ENCODE measurements around the gene FTCD.
"Not testable (repeated sequence)": the region's sequence is repeated elsewhere in the genome, so short reads cannot be mapped to it uniquely, and the experiment has no call there.

FTCD gene

GRCh38 chr21:46171585-46171984, 16.2 kb upstream of the FTCD start:
- DNase-seq = no peak

DNA sequence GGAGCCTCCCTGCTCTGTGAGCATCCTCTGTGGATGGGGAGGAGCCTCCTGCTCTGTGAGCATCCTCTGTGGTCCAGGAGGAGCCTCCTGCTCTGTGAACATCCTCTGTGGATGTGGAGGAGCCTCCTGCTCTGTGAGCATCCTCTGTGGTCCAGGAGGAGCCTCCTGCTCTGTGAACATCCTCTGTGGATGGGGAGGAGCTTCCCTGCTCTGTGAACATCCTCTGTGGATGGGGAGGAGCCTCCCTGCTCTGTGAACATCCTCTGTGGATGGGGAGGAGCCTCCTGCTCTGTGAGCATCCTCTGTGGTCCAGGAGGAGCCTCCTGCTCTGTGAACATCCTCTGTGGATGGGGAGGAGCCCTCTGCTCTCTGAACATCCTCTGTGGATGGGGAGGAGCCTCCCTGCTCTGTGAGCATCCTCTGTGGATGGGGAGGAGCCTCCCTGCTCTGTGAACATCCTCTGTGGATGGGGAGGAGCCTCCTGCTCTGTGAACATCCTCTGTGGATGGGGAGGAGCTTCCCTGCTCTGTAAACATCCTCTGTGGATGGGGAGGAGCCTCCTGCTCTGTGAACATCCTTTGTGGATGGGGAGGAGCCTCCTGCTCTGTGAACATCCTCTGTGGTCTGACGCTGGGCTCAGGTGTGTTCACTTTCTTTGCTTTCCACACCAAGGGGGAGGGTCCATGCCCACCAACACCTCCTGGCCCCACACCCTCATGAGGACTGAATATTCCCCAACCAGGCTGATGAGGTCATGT, 15.2 kb upstream of the FTCD start:
- not testable (repeated sequence) for DNase-seq

GRCh38 chr21:46168659-46169386, 13.4 kb upstream of the FTCD start:
- no peak for DNase-seq

DNA sequence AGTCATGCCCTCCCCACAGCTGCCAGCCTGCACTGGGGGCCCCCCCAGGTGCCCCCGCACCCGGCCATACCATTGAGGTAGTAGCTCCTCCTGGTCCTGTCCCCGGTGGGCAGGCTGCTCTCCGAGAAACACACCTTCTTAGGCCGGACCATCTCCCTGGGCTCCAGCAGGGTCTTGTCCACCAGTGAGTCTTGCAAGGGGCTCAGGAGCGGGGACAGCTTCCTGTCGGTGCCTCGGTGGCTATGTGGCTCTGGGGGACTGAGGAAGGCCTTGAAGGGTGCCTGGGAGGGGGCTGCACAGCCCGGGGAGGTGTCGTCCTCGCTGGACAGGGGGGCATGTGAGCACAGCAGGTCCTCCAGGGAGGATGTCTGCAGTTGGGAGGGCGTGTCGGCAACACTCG, 12.9 kb upstream of the FTCD start:
- no peak for DNase-seq

DNA sequence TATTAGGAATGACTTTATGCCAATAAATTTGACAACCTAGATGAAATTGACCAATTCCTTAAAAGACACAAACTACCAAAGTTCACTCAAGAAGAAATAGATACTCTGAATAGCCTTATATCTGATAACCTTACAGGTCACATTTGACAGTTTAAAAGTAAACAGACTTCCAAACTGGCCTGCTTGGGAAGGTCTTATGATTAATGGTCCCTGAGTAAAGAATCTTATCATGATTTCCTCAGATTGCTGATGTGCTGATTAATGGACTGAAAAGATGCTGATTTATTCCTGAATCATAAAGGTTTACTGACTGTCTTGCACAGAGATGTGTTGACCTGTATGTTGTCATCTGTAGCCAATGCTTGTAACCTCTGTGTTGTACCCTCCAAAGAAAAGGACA, 9.7 kb upstream of the FTCD start:
- no peak for DNase-seq

- no peak for DNase-seq
Measured at GRCh38 chr21:46163380-46163779, 8.0 kb upstream of the FTCD start.

- DNase-seq = no peak
Measured at GRCh38 chr21:46161633-46162592, 6.5 kb upstream of the FTCD start.

DNA sequence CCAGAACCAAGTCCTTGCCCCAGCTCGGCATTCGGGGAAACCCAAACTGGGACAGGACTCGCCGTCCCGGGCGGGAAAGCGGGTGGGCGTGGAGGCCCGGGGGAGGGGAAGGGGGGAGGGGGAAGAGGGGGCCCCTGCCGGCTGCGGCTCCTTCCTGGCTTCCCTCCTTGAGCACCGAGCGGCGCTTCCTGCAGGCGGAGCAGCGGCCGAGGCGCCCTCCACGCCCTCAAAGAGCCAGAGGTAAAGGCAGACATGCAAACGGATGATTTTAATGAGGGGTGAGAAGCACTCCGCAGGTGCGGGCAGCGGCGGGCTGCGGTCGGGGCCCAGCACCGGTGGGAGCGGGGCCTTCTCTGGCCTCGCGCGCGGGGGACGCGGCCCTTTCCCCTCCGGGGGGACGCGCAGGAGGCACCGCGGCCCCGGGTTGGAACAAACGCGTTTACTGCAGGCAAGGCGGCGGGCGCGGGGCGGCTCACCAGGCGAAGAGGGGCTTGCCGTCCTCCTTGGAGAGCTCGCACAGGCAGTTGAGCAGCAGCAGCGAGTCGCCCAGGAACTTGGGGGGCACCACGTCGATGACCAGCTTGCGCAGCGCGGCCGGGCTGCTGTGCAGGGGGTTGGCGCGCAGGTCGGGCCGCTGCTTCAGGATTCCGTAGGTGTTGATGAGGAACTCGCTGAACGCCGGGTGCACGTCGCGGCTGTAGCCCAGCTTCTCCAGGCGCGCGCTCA, 5.7 kb upstream of the FTCD start:
- DNase-seq = no peak

- DNase-seq = no peak
Measured at GRCh38 chr21:46160657-46160906, 5.2 kb upstream of the FTCD start.

DNA sequence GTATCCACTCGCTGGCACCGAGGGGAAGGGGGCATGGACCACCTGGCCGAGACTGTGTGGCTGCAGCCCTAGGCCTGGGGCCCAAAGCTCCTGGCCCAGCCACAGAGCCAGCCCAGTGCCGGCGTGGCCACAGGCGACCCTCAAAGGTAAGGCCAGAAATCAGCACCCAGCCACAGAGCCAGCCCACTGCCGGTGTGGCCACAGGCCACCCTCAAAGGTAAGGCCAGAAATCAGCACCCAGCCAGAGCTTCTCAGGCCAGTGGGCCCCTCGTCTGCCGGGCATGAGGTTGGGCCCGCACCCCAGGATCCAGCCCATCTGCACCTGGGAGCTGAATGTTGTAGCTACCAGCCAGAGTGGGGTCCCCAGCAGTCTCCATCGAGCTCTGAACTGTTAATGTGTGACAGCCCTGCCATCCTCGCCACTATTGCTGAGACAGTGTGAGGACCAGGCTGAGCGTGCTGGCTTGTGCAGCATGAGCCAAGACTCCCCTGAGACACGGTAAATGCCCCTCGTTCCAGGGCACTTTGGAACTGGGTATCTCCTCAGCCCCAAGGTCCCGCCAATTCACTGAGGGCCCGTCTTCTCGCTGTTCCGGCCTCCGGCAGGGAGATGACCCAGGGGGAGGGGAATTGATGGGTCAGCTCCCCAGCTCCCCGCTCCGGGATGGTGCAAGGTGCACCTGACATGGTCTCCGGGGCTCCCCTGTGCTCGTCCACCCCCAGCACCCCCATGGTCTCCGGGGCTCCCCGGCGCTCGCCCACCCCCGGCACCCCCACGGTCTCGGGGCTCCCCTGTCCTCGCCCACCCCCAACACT, 4.7 kb upstream of the FTCD start:
- DNase-seq = no peak

- no peak for DNase-seq
Measured at GRCh38 chr21:46159390-46159789, 4.0 kb upstream of the FTCD start.

DNA sequence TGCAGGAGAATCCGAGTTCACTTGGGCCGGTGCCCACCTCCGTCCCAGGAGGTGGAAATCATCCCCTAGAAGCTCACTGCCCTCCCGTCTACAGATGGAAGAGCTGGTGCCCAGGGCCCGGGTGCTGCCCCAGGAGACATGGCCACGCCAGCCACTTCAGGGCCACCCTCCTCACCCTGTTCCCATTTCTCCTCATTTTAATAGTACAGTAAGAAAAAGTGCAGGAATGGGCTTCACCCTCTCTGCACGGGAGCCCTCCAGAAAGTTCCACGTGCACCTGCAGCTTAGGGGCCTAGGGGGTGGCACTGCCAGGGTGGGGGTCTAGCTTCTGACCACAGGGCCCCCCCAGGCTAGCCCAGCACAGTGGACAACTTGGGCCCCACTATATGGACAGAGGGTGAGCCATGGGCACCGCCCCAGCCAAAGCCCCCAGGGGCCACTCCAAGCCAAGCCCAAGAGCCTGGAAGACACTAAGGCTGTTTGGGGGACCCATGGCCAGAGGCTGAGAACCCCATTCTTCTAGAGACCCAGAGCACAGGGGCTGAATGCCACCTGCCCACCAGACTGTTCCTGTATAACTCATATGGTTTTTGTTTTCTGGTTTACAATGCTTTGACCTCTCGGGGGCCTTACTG, 3.4 kb upstream of the FTCD start:
- no peak for DNase-seq

DNA sequence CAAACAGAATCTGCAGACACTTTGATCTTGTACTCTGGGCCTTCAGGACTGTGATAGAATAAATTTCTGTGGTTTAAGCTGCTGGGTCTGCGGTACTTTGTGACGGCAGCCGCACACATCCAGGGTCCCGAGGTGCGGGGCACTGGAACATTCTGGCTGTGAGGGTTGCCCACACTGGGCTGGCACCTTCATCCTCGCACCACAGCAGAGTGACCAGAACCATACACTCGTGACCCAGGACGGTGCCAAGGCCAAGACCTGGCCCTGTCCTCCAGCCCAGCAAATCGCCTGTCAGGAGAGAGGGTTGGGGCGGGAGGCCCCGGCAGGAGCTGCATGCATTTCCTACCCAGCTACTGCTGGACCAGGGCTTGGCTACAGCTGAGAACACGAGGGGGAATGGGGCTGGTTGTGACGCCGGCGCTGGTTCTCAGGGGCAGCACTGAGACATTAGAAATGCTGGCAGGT, 2.6 kb upstream of the FTCD start:
- DNase-seq = no peak

DNA sequence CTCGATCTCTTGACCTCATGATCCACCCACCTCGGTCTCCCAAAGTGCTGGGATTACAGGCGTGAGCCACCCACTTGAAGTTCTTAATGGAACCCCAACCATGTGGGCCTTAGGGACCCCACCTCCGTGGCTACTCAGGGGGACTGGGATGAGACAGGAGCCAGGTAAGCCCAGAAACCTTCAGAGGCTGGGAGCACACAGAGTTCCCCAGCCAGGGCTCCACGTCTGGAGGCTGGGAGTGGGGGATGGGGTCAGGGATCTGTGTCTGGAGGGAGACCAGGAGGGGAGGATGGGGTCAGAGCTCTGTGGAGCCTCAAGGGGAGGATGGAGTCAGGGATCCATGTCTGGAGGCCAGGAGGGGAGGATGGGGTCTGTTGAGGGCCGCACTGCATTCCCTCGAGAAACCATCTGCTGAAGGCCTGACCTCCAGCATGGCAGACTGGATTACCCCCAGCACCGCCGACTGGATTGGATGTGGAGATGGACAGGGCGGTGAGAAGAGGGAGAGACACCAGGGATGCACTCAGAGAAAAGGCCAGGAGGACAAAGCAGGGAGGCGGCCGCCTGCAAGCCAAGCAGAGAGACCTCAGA, 2.1 kb upstream of the FTCD start:
- no peak for DNase-seq

- DNase-seq = no peak
Measured at GRCh38 chr21:46156678-46157077, 1.3 kb upstream of the FTCD start.

- no peak for DNase-seq
Measured at GRCh38 chr21:46156378-46156645, 933 bp upstream of the FTCD start.

DNA sequence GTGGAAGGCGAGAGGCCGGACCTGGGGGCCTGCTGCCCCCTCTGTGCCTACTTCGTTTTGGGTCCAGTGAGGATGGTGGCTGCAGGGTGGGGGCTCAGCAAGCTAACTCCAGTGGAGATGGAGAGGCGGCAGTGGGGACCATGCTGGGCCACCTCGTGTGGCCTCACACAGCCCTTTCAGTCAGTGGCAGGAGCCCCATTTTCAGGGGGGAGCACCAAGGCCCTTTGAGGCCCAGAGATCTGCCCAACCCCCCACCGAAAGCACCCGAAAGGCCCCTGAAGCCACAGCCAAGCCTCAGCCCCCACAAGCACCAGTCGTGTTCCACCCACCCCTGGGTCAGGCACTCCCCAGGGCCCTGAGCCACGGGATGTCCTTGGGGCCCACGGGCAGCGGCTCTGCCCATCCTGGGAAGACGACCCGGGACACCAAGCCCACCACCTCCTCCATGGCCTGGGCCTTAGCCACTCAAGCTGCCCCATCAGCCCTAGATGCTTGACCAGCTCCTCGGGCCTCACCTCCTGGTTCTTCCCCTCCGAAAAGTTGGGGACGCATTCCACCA, 345 bp downstream of the FTCD start:
- DNase-seq = no peak

DNA sequence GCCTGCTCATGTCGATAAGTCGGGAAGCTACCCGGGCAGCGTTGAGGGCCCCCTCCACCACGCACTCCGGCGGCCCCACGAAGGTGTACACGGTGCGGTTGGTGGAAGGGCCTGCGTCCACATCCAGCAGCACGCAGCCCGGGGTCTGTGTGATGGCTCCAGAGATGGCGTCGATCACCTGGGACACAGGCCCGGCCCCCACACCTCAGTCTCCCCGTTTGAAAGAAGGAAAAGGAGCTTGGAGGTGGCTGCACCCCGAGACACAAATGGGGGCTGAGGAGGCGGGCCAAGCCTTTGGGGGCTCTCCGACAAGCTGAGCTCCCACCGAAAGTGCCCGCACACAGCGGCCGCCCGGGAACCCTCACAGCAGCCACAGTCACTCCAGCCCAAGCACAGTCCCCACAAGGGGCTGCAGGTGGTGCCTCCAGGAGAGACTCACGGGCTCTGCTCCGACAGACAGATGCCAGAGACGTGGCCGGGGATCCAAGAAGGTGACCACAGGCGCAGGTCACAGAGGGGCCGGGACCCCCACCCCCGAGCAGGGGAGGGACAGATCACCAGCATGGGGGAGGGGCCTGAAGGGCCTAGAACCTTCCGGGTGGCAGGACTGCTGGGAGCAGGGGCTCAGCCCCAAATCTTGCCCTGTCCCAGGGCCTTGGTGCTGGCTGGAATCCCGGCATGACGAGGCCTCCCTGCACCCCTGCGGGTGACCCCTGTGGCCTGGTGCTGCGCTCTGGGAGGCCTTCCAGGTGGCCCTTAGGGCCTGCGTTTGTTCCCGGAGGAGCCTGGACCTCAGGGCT, 1.0 kb downstream of the FTCD start:
- no peak for DNase-seq

DNA sequence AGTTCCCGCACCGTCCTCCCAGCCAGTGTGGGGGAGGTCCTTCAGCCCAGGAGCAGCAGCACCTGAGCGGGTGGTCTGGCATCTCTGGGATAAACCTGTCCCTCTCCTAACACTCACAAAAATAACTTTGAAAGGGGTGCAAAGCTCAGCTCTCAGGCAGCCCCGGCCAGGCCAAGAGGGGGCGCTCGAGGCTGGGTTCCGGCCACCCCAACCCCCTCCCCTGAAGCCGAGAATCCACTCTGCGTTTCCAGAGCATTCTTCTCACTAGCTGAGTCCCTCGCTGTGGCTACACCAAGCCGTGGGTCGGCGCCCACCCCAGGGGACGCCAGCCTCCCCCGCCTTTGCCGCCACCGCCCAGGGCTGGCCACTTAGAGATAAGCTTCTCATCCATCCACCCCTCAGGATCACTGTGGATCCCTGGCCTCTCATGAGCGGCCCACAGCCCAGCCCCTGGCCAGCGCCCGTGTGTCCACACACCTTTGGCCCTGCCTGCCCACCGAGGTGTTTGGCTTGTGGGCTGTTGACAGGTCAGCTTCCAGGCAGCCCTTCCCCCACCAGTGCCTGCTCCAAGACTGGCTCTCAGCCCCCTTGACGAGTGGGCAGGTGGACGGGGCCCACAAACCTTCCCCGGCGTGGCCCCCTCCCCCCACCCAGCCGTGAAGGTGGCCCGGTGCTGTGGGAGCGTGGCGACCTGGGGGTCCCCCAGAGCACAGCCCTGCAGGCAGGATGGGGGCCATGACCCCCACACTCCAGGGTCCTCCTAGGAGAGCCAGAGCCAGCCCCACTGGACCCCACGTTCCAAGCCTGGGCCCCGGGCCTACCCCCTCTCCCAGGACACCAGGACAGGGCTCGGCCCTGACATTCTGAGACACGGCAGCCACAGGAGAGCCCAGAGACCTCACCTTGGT, 1.9 kb downstream of the FTCD start:
- peak; percentile 23 to 30 for DNase-seq

All from Kasumi-1 (cell line).